Keratinocyte (primary cell): ENCODE results near the gene CHRD. TPM values are rescaled to one million over a fixed set of nuclear protein-coding genes. Genes with fewer than 3 reads are reported as not detected.

Experiments
- DNase-seq: peaks from one replicate; pipeline ENCODE4 v3.0.0-alpha.2; 2011; ENCODE audit warnings: low read depth, missing footprints, low spot score
- FAIRE-seq: peaks from 2 replicates; lab custom pipeline; 2011; peaks lifted over from hg19 to GRCh38; lab: Jason Lieb, UNC
- H2AFZ ChIP-seq: 2 replicates; pipeline ENCODE4 v1.6.0; 2012; ENCODE audit warnings: low read length, control low read depth, inconsistent platforms; ENCODE audit not compliant: control insufficient read depth
- H3K27ac ChIP-seq: 2 replicates; pipeline ENCODE4 v1.5.1; 2011; ENCODE audit warnings: low read length; ENCODE audit not compliant: control insufficient read depth, insufficient read depth
- H3K27me3 ChIP-seq: 3 replicates; pipeline ENCODE4 v1.6.0; 2011; ENCODE audit warnings: low read length; ENCODE audit not compliant: control insufficient read depth, insufficient read depth; ENCODE audit errors: extremely low read depth
- H3K36me3 ChIP-seq, 2 experiments: 2 replicates in 1 of 2; 3 replicates in 1 of 2; pipeline ENCODE4 v1.5.1; 2011; ENCODE audit warnings: low read length in 2 of 2, mild to moderate bottlenecking in 1 of 2; ENCODE audit not compliant: control insufficient read depth in 2 of 2, insufficient read depth in 2 of 2; ENCODE audit errors: extremely low read depth in 1 of 2
- H3K4me1 ChIP-seq: 3 replicates; pipeline ENCODE4 v1.5.1; 2011; ENCODE audit warnings: low read length; ENCODE audit not compliant: control insufficient read depth, insufficient read depth; ENCODE audit errors: extremely low read depth
- H3K4me2 ChIP-seq: 3 replicates; pipeline ENCODE4 v1.6.0; 2011; ENCODE audit warnings: low read depth, low read length; ENCODE audit not compliant: control insufficient read depth, insufficient read depth; ENCODE audit errors: extremely low read depth
- H3K4me3 ChIP-seq, 3 experiments: fragments of 200-600 bp in 1 of 3; sonication (generic) in 1 of 3; 2 replicates in 2 of 3; 3 replicates in 1 of 3; pipeline ENCODE4 v1.5.1; 2011 to 2016; ENCODE audit warnings: low read length in 3 of 3, mild to moderate bottlenecking in 3 of 3, control low read depth in 2 of 3, inconsistent platforms in 1 of 3, low read depth in 1 of 3, mixed read lengths in 1 of 3, mixed run types in 1 of 3, moderate library complexity in 1 of 3; ENCODE audit not compliant: control insufficient read depth in 2 of 3, insufficient read depth in 2 of 3; ENCODE audit errors: extremely low read depth in 1 of 3
- H3K79me2 ChIP-seq: 2 replicates; pipeline ENCODE4 v1.6.0; 2012; ENCODE audit warnings: low read length; ENCODE audit not compliant: control insufficient read depth, insufficient read depth
- H3K9ac ChIP-seq: 3 replicates; pipeline ENCODE4 v1.6.0; 2011; ENCODE audit warnings: low read length; ENCODE audit not compliant: control insufficient read depth, insufficient read depth; ENCODE audit errors: extremely low read depth
- H3K9me1 ChIP-seq: 3 replicates; pipeline ENCODE4 v1.6.0; 2011; ENCODE audit warnings: low read length; ENCODE audit not compliant: control insufficient read depth, insufficient read depth; ENCODE audit errors: extremely low read depth
- H3K9me3 ChIP-seq: 2 replicates; pipeline ENCODE4 v1.5.1; 2012; ENCODE audit warnings: low read depth, low read length; ENCODE audit not compliant: control insufficient read depth
- H4K20me1 ChIP-seq: 3 replicates; pipeline ENCODE4 v1.6.0; 2011; ENCODE audit warnings: low read length; ENCODE audit not compliant: control insufficient read depth, insufficient read depth; ENCODE audit errors: extremely low read depth
- EZH2 ChIP-seq: IDR thresholded peaks from one replicate; pipeline ENCODE4 v1.6.1; 2012; ENCODE audit warnings: inconsistent platforms, mild to moderate bottlenecking, low read length, moderate library complexity
- dilution Hi-C: fragments of 300-500 bp; cut with MboI; formaldehyde crosslinking; loops from one replicate; pipeline ENCODE4 v1.7.0; 2020; ENCODE audit warnings: low sequenced_read_pairs; ENCODE audit not compliant: extremely low pct_ligation_motif_present
- polyA plus RNA-seq, 5 experiments: library from polyadenylated mRNA; depleted of rRNA in 3 of 5; stranded (reverse) in 3 of 5; stranded (forward) in 1 of 5; unstranded in 1 of 5; fragments of >200 nt; gene quantifications; 1 replicate in 1 of 5; 2 replicates in 3 of 5; 3 replicates in 1 of 5; pipeline versions ENCODE4 v1.2.1 to v1.2.3, GENCODE V29; 2011 to 2012; ENCODE audit warnings: missing spikeins in 2 of 5, low read depth in 1 of 5, low replicate concordance in 1 of 5
- TF ChIP-seq, protein P1 (sequence below), 3 experiments: IDR thresholded peaks in 1 of 3; conservative IDR thresholded peaks in 1 of 3; optimal IDR thresholded peaks in 1 of 3; 2 replicates in 2 of 3; 3 replicates in 1 of 3; pipeline versions ENCODE3 to v1.5.1; 2011; ENCODE audit warnings: low read length in 3 of 3, mild to moderate bottlenecking in 3 of 3, moderate library complexity in 2 of 3, control low read depth in 1 of 3, inconsistent platforms in 1 of 3; ENCODE audit not compliant: insufficient read depth in 2 of 3; ENCODE audit errors: extremely low read depth in 1 of 3

CHRD gene
- polyA plus RNA-seq, 1 donor (not counting 4 experiments of a cell fraction or from before 2014, with no cell fraction given): not detected

DNA sequence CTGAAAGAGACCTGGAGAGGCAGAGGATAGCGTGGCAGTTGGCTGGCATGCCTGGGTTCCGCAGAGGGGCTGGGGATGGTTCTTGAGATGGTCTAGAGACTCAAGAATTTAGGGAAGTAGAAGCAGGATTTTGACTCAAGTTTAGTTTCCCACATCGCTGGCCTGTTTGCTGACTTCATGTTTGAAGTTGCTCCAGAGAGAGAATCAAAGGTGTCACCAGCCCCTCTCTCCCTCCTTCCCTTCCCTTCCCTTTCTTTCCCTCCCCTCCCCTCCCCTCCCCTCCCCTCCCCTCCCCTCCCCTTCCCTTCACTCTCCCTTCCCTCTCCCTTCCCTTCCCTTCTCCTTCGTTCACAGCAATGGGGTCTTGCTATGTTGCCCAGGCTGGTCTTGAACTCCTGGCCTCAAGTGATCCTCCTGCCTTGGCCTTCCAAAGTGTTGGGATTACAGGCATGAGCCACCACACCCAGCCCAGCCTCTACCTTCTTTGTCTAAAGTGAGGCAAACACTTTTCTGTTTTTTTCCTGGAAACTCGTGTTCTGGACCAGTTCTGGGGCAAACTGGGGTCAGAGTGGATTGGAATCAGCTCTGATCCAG is 10.2 kb downstream of the CHRD start:
- Histone ChIP-seq H3K9me3 (no peaks in the 10 kb centered on the region), H3K27ac (no peak overlapping the region), H3K4me2 (no peak overlapping the region), H3K9me1 (no peaks in the 10 kb centered on the region), H3K36me3 (no peaks in the 10 kb centered on the region), H4K20me1 (no peaks in the 10 kb centered on the region), H3K4me1 (no peaks in the 10 kb centered on the region), H3K4me3 (no peak overlapping the region), H3K79me2 (no peaks in the 10 kb centered on the region), H3K27me3 (peaks cover 9% of the 10 kb centered on the region), H3K9ac (no peak overlapping the region), H2AFZ (no peak overlapping the region)
- dilution Hi-C loops: no loop called here
- DNase-seq (no peak), FAIRE-seq (no peak)
- TF ChIP-seq EZH2: no peak

DNA sequence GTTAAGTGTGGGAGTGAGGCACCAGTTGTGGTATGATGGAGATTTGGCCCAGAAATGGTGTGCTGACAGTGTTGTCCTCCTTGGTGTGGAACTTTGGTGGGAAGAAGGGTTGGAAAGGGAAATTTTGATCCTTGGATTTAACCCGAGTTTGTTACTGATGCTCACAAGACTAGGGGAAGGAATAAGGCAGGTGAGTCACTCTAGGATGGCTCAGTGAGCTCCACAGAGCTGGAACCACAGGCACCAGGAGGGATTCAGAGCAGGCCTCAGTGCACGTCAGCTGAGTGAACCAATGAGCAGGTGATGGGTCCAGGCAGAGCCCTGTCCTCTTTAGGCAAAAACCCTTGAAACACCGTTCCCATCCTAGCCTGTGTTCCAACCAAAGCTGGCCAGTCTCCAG is 11.4 kb downstream of the CHRD start:
- dilution Hi-C loops: no loop called here
- no peak overlapping the region for H3K4me2 ChIP-seq

More for the DNA sequence above, 11.4 kb downstream of the CHRD start:
- H3K9me1 ChIP-seq: no peaks in the 10 kb centered on the region
- no peaks in the 10 kb centered on the region for H3K4me1 ChIP-seq
- no peaks in the 10 kb centered on the region for H4K20me1 ChIP-seq
- no peak overlapping the region for H2AFZ ChIP-seq
- DNase-seq (no peak), FAIRE-seq (no peak)
- H3K27me3 ChIP-seq: peaks cover 9% of the 10 kb centered on the region
- no peak overlapping the region for H3K27ac ChIP-seq
- no peak overlapping the region for H3K4me3 ChIP-seq
- no peak overlapping the region for H3K9ac ChIP-seq
- TF ChIP-seq, protein P1, sequence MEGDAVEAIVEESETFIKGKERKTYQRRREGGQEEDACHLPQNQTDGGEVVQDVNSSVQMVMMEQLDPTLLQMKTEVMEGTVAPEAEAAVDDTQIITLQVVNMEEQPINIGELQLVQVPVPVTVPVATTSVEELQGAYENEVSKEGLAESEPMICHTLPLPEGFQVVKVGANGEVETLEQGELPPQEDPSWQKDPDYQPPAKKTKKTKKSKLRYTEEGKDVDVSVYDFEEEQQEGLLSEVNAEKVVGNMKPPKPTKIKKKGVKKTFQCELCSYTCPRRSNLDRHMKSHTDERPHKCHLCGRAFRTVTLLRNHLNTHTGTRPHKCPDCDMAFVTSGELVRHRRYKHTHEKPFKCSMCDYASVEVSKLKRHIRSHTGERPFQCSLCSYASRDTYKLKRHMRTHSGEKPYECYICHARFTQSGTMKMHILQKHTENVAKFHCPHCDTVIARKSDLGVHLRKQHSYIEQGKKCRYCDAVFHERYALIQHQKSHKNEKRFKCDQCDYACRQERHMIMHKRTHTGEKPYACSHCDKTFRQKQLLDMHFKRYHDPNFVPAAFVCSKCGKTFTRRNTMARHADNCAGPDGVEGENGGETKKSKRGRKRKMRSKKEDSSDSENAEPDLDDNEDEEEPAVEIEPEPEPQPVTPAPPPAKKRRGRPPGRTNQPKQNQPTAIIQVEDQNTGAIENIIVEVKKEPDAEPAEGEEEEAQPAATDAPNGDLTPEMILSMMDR (optimal IDR thresholded peaks at IDR 0.05 in 1 of 3, IDR thresholded peaks at IDR 0.05 in 1 of 3, conservative IDR thresholded peaks at IDR 0.05 in 1 of 3; ENCODE audit: extremely low read depth in 1 of 3, insufficient read depth in 2 of 3, low read length in 3 of 3): no peak
- TF ChIP-seq EZH2: no peak
- H3K79me2 ChIP-seq: no peaks in the 10 kb centered on the region
- no peaks in the 10 kb centered on the region for H3K36me3 ChIP-seq
- H3K9me3 ChIP-seq: no peaks in the 10 kb centered on the region
